Measurements from ENCODE around the gene IFIT3. TPM values are rescaled to one million over a fixed set of nuclear protein-coding genes. Genes with fewer than 3 reads are reported as not detected.

The IFIT3 gene
- total and polyA plus RNA-seq, 2 of the 8 experiments (the other 6 are each of a cell fraction or from before 2014, with no cell fraction given) = 0.12 to 0.84 TPM

DNA sequence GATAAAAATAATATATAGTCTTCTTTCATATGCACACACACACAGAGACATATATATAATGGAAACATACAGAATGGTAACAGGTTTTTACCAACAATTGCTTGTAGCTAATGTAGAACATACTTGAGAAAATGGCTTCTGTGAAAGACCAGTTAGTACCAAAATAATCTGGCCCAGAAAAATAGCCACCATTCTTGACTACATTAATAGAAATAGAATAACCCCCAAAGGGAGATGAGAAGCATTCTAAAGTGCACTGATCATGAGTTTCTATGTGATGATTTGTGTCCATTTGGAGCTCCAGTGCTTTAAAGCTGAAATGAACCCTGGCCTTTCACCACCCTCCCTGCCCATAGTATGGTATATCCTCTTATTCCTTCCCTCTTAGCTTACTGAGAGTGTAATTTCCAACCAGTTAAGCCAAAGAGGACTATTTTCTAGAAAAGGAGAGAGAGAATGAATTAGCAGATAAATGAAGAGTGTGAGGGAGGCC, 48.9 kb upstream of the IFIT3 start:
- ChIA-PET CTCF (ENCODE audit: partially characterized antibody) (interaction anchor here (1.3 kb wide), 1 partner anchor 20 kb away, joined by 3 read pairs; no protein-coding TSS in a partner anchor), POLR2A (ENCODE audit: partially characterized antibody) (no interaction called here)
- Histone ChIP-seq H3K56ac (replicated peaks; ENCODE audit: insufficient read length, low read depth, low read length) (no peak overlapping the region), H3K4me2 (ENCODE audit: insufficient read depth in 1 of 2, low read depth in 2 of 2, low read length in 2 of 2) (no peak overlapping the region), H3K9ac (replicated peaks in 1 of 4; ENCODE audit: extremely low read depth in 1 of 4, low read depth in 3 of 4, low read length in 3 of 4) (no peak overlapping the region), H3K4me3 (ENCODE audit: extremely low read depth in 1 of 4, insufficient read depth in 2 of 4, low read depth in 3 of 4, low read length in 4 of 4) (no peak overlapping the region), H3K23me2 (ENCODE audit: low read depth, low read length) (no peaks in the 10 kb centered on the region), H3K23ac (ENCODE audit: insufficient read length) (no peak overlapping the region), H3K4ac (replicated peaks; ENCODE audit: insufficient read length, low read depth, low read length) (no peak overlapping the region), H3K79me1 (ENCODE audit: low read depth, low read length) (no peaks in the 10 kb centered on the region), H3K9me3 (ENCODE audit: insufficient read depth in 2 of 2, low read depth in 1 of 2, low read length in 1 of 2) (no peaks in the 10 kb centered on the region), H4K91ac (replicated peaks; ENCODE audit: insufficient read length, low read length) (no peak overlapping the region), H2BK15ac (ENCODE audit: low read length) (no peak overlapping the region), H2AK5ac (ENCODE audit: low read depth, low read length) (no peak overlapping the region), H3K79me2 (ENCODE audit: control insufficient read depth in 1 of 2, insufficient read depth in 2 of 2, low read length in 2 of 2) (no peaks in the 10 kb centered on the region), H4K20me1 (replicated peaks in 1 of 2; ENCODE audit: control insufficient read depth in 1 of 2, insufficient read depth in 2 of 2, low read length in 2 of 2) (no peaks in the 10 kb centered on the region), H2AFZ (ENCODE audit: low read length) (no peak overlapping the region), H3K18ac (ENCODE audit: extremely low read depth, low read length) (no peak overlapping the region), H2BK20ac (ENCODE audit: low read length) (no peak overlapping the region), H3K36me3 (ENCODE audit: control insufficient read depth in 2 of 4, insufficient read depth in 4 of 4, low read length in 3 of 4) (no peaks in the 10 kb centered on the region), H3K4me1 (replicated peaks in 1 of 4; ENCODE audit: control insufficient read depth in 3 of 4, insufficient read depth in 4 of 4, low read length in 3 of 4) (peaks cover 0 to 5% (median 3%) of the 10 kb centered on the region in 4 experiments; a peak in 3 of 7 replicates), H3K14ac (ENCODE audit: insufficient read length) (no peak overlapping the region), H2BK12ac (ENCODE audit: low read depth, low read length) (no peak overlapping the region), H4K8ac (ENCODE audit: extremely low read depth, insufficient read depth, low read length) (no peak overlapping the region), H3K27me3 (replicated peaks in 1 of 4; ENCODE audit: control insufficient read depth in 3 of 4, extremely low read depth in 1 of 4, insufficient read depth in 3 of 4, low read length in 3 of 4) (no peaks in the 10 kb centered on the region), H2BK120ac (replicated peaks; ENCODE audit: low read depth, low read length) (no peak overlapping the region), H2BK5ac (ENCODE audit: low read depth, low read length) (no peak overlapping the region), H3K27ac (ENCODE audit: low read depth, low read length) (no peak overlapping the region), H4K5ac (ENCODE audit: insufficient read length, low read depth, low read length) (no peak overlapping the region)
- FAIRE-seq (no peak), DNase-seq (ENCODE audit: low read depth in 1 of 2, low spot score in 2 of 2) (no peak)
- no peak for TF ChIP-seq SUZ12 (IDR thresholded peaks at IDR 0.05; ENCODE audit: low read length)
- no peak for TF ChIP-seq RXRA (IDR thresholded peaks at IDR 0.05; ENCODE audit: insufficient read depth, low read depth, low read length)
- TF ChIP-seq NANOG (IDR thresholded peaks at IDR 0.05; ENCODE audit: insufficient read depth, low read depth, low read length, poor library complexity, severe bottlenecking) = no peak
- TF ChIP-seq KDM1A (IDR thresholded peaks at IDR 0.05; ENCODE audit: borderline replicate concordance, low read length) = no peak
- no peak for TF ChIP-seq SIN3A (conservative IDR thresholded peaks at IDR 0.05 in 1 of 2, IDR thresholded peaks at IDR 0.05 in 1 of 2; ENCODE audit: low read depth in 1 of 2, low read length in 2 of 2)
- no peak for TF ChIP-seq BRCA1 (IDR thresholded peaks at IDR 0.05; ENCODE audit: low read depth, low read length)
- TF ChIP-seq ASH2L (IDR thresholded peaks at IDR 0.05; ENCODE audit: low read length) = no peak
- TF ChIP-seq RBBP5 (IDR thresholded peaks at IDR 0.05; ENCODE audit: borderline replicate concordance, low read depth, low read length) = no peak
- TF ChIP-seq E2F6 (IDR thresholded peaks at IDR 0.05) = no peak
- TF ChIP-seq, protein P1, sequence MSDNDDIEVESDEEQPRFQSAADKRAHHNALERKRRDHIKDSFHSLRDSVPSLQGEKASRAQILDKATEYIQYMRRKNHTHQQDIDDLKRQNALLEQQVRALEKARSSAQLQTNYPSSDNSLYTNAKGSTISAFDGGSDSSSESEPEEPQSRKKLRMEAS (IDR thresholded peaks at IDR 0.05) = no peak
- TF ChIP-seq, protein P2, sequence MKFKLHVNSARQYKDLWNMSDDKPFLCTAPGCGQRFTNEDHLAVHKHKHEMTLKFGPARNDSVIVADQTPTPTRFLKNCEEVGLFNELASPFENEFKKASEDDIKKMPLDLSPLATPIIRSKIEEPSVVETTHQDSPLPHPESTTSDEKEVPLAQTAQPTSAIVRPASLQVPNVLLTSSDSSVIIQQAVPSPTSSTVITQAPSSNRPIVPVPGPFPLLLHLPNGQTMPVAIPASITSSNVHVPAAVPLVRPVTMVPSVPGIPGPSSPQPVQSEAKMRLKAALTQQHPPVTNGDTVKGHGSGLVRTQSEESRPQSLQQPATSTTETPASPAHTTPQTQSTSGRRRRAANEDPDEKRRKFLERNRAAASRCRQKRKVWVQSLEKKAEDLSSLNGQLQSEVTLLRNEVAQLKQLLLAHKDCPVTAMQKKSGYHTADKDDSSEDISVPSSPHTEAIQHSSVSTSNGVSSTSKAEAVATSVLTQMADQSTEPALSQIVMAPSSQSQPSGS (IDR thresholded peaks at IDR 0.05; ENCODE audit: low read length) = no peak
